ENCODE results near the gene PHF11.

Gene PHF11

GRCh38 chr13:49528161-49528560 lies 32.4 kb downstream of the PHF11 start:
- Histone ChIP-seq H3K36me3 (ENCODE audit: control insufficient read depth in 2 of 2, insufficient read depth in 1 of 2, low read length in 2 of 2) (peaks cover 0 to 10% of the 10 kb centered on the region in 2 experiments; a peak in 1 of 3 replicates), H3K9me3 (ENCODE audit: control insufficient read depth, insufficient read depth, low read depth, low read length) (no peaks in the 10 kb centered on the region), H3K4me1 (ENCODE audit: control insufficient read depth, insufficient read depth, low read length) (no peaks in the 10 kb centered on the region), H3K27ac (ENCODE audit: extremely low read depth, low read depth, low read length) (no peak overlapping the region), H3K4me3 (ENCODE audit: low read depth, low read length) (no peak overlapping the region)
- ChIA-PET POLR2A (no interaction called here), CTCF (no interaction called here)
- TF ChIP-seq ZNF112 (tag by site-specific recombination; IDR thresholded peaks at IDR 0.05) (no peak), ZNF449 (tag by site-specific recombination; IDR thresholded peaks at IDR 0.05) (no peak), SP7 (tag by site-specific recombination; IDR thresholded peaks at IDR 0.05) (no peak), EGR2 (tag by site-specific recombination; IDR thresholded peaks at IDR 0.05; ENCODE audit: low read depth) (no peak), SCRT1 (tag by site-specific recombination; IDR thresholded peaks at IDR 0.05; ENCODE audit: borderline replicate concordance) (no peak), ZNF132 (tag by site-specific recombination; IDR thresholded peaks at IDR 0.05; ENCODE audit: borderline replicate concordance) (no peak), ZNF324 (tag by site-specific recombination; IDR thresholded peaks at IDR 0.05) (no peak), ZNF792 (tag by site-specific recombination; IDR thresholded peaks at IDR 0.05) (no peak), ZNF404 (tag by site-specific recombination; IDR thresholded peaks at IDR 0.05) (no peak)
- TF ChIP-seq, protein P1, sequence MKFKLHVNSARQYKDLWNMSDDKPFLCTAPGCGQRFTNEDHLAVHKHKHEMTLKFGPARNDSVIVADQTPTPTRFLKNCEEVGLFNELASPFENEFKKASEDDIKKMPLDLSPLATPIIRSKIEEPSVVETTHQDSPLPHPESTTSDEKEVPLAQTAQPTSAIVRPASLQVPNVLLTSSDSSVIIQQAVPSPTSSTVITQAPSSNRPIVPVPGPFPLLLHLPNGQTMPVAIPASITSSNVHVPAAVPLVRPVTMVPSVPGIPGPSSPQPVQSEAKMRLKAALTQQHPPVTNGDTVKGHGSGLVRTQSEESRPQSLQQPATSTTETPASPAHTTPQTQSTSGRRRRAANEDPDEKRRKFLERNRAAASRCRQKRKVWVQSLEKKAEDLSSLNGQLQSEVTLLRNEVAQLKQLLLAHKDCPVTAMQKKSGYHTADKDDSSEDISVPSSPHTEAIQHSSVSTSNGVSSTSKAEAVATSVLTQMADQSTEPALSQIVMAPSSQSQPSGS (tag by site-specific recombination; IDR thresholded peaks at IDR 0.05; ENCODE audit: low read depth), result no peak

- CTCF ChIA-PET, result interaction anchor here (0.8 kb wide), 1 partner anchor 37 kb away, joined by 4 read pairs; no protein-coding TSS in a partner anchor
- no peak for TF ChIP-seq BCL11B (tag by site-specific recombination; IDR thresholded peaks at IDR 0.05; ENCODE audit: low read depth)
- TF ChIP-seq ZNF426 (tag by site-specific recombination; IDR thresholded peaks at IDR 0.05), result no peak
- TF ChIP-seq ZNF202 (tag by site-specific recombination; IDR thresholded peaks at IDR 0.05; ENCODE audit: borderline replicate concordance), result no peak
- TF ChIP-seq ZNF626 (tag by site-specific recombination; IDR thresholded peaks at IDR 0.05), result no peak
- TF ChIP-seq, protein P2, sequence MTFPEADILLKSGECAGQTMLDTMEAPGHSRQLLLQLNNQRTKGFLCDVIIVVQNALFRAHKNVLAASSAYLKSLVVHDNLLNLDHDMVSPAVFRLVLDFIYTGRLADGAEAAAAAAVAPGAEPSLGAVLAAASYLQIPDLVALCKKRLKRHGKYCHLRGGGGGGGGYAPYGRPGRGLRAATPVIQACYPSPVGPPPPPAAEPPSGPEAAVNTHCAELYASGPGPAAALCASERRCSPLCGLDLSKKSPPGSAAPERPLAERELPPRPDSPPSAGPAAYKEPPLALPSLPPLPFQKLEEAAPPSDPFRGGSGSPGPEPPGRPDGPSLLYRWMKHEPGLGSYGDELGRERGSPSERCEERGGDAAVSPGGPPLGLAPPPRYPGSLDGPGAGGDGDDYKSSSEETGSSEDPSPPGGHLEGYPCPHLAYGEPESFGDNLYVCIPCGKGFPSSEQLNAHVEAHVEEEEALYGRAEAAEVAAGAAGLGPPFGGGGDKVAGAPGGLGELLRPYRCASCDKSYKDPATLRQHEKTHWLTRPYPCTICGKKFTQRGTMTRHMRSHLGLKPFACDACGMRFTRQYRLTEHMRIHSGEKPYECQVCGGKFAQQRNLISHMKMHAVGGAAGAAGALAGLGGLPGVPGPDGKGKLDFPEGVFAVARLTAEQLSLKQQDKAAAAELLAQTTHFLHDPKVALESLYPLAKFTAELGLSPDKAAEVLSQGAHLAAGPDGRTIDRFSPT (tag by site-specific recombination; IDR thresholded peaks at IDR 0.05), result no peak
- Histone ChIP-seq H3K4me1 (ENCODE audit: control insufficient read depth, insufficient read depth, low read length) (no peaks in the 10 kb centered on the region), H3K9me3 (ENCODE audit: control insufficient read depth, insufficient read depth, low read depth, low read length) (no peaks in the 10 kb centered on the region), H3K27ac (ENCODE audit: extremely low read depth, low read depth, low read length) (no peak overlapping the region), H3K4me3 (ENCODE audit: low read depth, low read length) (no peak overlapping the region), H3K36me3 (ENCODE audit: control insufficient read depth in 2 of 2, insufficient read depth in 1 of 2, low read length in 2 of 2) (peaks cover 0 to 20% of the 10 kb centered on the region in 2 experiments; a peak in 1 of 3 replicates)
- POLR2A ChIA-PET, result no interaction called here
Observed at GRCh38 chr13:49530457-49530856, 34.7 kb downstream of the PHF11 start.

- no peak overlapping the region for H3K27ac ChIP-seq (ENCODE audit: extremely low read depth, low read depth, low read length)
- POLR2A ChIA-PET, result no interaction called here
- no peak overlapping the region for H3K4me3 ChIP-seq (ENCODE audit: low read depth, low read length)
- no peak for TF ChIP-seq ZNF23 (tag by site-specific recombination; IDR thresholded peaks at IDR 0.05; ENCODE audit: borderline replicate concordance)
- H3K36me3 ChIP-seq (ENCODE audit: control insufficient read depth in 2 of 2, insufficient read depth in 1 of 2, low read length in 2 of 2), result peaks cover 0 to 20% of the 10 kb centered on the region in 2 experiments; a peak in 1 of 3 replicates
- H3K4me1 ChIP-seq (ENCODE audit: control insufficient read depth, insufficient read depth, low read length), result no peaks in the 10 kb centered on the region
- H3K9me3 ChIP-seq (ENCODE audit: control insufficient read depth, insufficient read depth, low read depth, low read length), result no peaks in the 10 kb centered on the region
- CTCF ChIA-PET, result interaction anchor here (0.6 kb wide), 1 partner anchor 1270 kb away, joined by 3 read pairs; no protein-coding TSS in a partner anchor
Observed at GRCh38 chr13:49532593-49532992, 36.8 kb downstream of the PHF11 start.
